Activated CD4-positive, alpha-beta T cell treated with anti-CD3 and anti-CD28 coated beads, Interleukin-2, amount 50 U/mL, for 24 hours (primary cell): ENCODE results near the gene LRRC8A.
"Not testable (repeated sequence)": the region's sequence is repeated elsewhere in the genome, so short reads cannot be mapped to it uniquely, and the experiment has no call there.

Experiments used
- DNase-seq, 2 donors: peaks; one replicate each; pipeline ENCODE4 v3.0.0-alpha.2; 2020; ENCODE audit warnings: low read depth in 1 of 2, low spot score in 1 of 2

Gene LRRC8A

DNA sequence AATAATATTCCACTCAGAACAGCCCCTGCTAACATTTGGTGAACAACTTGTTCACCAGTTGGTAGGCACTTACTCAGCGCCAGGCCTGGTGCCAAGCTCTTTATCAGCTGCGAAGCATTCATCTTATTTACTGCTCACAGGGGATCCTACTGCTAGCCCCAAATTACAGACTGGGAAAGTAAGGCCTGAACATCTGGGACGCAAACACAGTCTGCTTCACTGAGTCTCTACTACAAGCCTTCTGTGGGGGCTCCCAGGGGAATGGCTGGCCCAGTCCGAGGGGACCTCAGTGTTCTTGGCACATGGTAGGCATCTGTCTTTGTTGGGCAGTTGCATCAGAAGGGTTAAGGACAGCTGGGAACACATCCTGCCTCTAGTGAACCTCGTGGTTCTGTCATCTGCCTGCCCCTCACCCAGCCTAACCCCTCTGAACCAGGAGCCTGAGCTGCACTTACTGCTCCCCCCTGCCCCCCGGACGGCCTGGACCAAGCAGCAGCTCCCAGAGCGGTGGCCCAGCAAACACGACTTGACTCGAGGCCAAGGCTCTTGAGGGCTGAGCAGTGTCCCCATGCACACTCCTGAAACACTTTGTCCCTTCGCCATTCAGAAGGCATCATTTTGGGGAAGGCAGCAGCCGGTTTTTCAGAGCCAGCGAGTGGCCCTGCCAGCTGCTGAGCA lies 38.6 kb downstream of the LRRC8A start, which contains the start of gene PHYHD1:
PHYHD1 (plus strand) TSS at position 602 of the 678 bp plus-strand sequence. CDS start 1,342 bp downstream, outside the sequence.
- DNase-seq, result no peak

- no peak for DNase-seq
These were observed 40.2 kb downstream of the LRRC8A start for GRCh38 chr9:128921881-128922763.

DNA sequence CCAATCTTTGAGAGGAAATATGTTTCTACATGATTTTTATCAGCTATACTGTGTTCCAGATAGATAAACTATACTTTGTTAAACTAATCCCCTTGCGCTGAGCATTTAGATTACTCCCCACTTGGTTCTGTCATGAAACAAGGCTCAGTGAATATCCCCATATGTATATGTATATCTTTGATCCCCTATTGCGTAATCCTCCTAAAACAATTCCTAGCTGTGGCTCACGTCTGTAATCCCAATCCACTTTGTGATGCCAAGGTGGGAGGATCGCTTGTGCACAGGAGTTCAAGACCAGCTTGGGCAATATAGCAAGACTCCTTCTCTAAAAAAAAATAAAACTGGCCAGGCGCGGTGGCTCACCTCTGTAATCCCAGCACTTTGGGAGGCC lies 41.6 kb downstream of the LRRC8A start:
- DNase-seq, result no peak

DNA sequence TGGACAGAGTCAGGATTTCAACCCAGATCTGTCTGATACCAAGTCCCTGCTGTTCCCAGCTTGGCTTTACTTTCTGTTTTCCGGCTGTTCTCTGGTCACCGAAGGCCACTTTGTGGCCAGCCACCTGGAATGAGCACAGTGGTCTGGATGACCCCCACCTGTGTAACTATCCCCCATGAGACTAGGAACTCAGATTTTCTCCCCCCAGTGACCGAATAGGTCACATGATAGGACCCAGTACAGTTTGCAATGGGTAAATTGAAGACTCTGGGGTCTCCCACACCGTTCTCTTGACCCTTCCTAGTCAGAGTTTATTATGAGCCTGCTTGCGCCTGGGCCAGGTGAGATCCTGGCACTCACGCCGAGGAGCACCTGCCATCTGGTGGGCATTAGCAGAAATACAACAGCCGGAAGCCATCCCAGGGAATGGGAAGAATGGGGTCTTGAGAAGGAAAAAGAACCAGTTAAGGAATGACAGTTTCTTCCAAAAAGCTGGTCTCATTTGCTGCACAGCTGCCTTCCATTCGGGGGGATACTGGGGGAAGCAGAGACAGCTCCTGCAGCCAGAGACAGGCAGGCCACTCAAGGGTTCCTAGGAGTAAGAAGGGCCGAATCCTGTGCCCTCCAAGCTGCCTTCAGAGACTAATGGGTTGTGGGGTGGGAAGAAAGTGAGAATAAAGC lies 45.9 kb downstream of the LRRC8A start:
- peak; percentile 24 to 45 for DNase-seq

- no peak for DNase-seq
These were observed 46.7 kb downstream of the LRRC8A start for GRCh38 chr9:128928624-128929023.

GRCh38 chr9:128929560-128929959 lies 47.6 kb downstream of the LRRC8A start:
- DNase-seq, result no peak

GRCh38 chr9:128933731-128934130 lies 51.8 kb downstream of the LRRC8A start:
- no peak for DNase-seq

DNA sequence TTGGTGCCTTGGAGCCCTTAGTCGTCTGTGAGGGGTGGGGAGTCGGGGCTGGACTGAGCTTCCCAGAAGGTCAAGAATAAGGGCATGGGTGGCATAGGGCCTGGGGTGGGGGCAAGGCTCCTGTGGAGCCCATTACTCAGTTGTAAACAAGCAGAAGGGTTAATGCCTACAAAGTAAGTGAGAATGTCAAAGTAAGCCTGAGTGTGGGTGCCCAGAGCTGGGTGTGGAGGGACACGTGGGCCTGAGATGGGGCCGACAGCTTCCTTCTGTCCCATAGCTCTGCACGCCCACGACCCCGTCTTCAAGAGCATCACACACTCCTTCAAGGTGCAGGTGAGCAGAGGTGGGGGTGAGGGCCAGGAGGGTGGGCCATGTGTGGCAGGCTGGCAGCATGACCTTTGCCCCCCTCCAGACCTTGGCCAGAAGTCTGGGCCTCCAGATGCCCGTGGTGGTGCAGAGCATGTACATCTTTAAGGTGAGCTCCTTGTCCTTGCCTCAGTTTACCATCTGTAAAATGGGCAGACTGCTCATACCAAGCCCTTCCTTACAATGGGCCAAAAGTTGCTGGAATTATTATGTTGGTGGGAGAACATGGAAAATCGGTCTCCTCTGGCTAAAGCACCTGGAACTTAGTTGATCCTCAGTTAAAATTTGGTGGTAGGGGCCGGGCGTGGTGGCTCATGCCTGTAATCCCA lies 54.4 kb downstream of the LRRC8A start:
- no peak for DNase-seq

GRCh38 chr9:128937310-128938165 lies 55.6 kb downstream of the LRRC8A start:
- DNase-seq, result no peak

GRCh38 chr9:128940271-128940921 lies 58.5 kb downstream of the LRRC8A start:
- DNase-seq, result no peak

GRCh38 chr9:128940946-128941755 lies 59.2 kb downstream of the LRRC8A start:
- DNase-seq, result no peak

DNA sequence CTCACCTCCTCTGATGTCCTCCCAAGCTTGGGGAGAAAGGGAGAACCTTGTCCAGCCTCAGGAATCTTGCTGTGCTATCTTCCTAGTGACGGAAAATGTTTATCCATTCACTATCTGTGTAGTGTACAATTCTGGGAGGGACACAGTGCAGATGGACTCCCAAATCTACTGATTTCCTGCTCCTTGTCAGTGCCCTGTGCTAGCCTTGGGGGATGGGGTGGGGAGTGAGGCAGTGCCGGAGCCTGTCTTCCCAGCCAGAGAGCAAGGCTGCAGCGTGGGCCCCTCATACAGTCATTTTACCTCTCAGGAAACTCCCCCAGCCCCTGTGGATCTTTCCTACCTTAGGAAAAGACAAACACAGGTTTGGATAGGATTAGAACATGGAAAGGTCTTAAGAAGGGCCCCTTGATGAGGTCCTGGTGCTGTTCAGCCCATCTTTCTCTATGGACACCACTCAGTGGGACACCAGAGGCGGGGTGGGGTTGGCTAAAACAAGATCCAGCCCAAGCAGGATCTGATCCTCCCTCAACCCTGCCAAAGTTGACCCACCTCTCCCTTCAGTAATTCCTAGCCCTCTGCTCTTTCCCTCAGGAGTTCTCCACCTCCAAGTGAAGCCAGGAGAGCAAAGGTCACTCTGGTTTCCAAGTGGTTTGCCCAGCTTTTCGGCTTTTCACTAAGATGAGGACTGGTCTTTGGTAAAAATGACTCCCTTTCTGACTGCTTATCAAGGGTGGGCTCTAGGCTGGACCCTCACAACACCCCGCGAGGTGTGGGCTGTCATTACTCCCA lies 62.1 kb downstream of the LRRC8A start:
- no peak for DNase-seq

DNA sequence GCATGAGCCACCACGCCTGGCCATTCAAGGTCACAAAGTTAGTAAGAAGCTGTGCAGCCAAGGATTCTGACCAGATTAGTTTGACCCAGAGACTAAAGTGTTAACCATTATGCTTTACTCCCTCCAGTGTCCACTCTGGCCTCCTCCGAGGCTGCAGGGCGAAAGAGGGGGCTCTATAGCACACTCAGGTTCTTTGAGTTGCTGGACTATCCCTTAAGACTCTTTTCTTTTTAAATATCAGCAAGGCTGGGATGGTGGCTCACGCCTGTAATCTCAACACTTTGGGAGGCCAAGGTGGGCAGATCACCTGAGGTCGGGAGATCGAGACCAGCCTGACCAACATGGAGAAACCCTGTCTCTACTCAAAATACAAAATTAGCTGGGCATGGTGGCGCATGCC lies 63.0 kb downstream of the LRRC8A start:
- DNase-seq, result not testable (repeated sequence)

DNA sequence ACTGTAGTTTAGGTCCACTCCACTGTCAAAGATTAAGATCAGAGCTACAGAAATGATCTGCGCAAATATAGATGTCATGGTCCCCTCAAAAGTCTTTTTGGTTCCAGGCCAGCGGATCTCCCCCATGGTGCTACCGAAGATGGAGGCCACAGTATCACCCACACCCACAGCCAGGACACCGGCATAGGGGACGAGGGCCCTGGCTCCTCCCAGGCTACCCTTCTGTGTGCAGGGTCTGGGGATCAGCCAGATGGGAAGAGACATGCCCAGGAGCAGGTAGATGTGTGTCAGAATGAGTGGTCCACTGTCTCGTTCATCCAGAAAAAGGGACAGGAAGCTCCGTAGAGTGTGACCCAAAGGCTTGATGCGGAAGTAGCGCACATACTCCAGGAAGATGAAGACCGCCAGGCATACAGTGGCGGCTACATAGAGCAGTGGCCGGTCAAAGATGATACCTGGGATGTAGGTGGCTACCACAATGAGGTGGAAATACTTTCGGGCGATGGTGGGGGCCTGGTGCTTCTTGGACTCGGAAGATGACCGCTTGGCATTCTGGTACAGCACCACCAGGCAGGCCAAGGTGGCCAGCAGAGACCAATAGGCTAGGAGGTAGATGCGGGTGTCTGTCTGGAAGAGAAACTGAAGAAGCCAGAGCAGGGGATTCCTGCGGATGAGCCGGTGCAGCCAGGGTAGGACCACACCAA lies 64.0 kb downstream of the LRRC8A start:
- DNase-seq, result no peak

DNA sequence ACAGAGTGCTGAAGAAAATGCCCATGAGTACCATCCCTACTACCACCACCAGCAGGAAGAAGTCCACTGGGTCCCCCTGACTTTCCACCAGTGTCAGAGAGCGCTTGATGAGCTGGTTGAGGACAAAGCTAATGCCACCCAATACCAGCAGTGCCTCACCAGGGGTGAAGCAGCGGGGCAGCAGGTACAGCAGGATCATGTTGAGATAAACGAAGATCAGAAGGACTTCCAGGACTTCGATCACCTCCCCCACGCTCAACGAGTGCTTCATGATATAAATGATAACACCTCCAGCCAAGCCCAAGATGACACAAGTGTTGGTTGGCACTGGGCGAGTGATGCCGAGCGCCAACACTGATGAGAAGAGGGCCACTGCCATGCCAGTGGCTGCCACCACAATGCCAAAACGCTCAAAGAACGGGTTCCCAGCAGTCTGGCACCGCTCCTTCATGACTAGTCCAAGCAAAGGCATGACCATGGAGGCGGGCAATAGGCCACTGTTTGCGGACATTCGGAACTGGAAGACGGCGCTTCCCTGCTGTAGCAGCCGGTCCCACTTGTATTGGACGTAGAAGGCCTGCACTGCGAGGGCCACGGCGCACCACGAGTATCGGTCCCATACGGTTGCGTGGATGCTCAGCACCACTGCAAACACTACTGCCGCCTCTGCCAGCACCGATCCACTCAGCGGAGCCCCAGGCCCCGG lies 64.8 kb downstream of the LRRC8A start:
- no peak for DNase-seq

GRCh38 chr9:128947277-128947526 lies 65.3 kb downstream of the LRRC8A start:
- DNase-seq, result peak in 1 of 2 donors; percentile 2
